ENCODE results near the gene CRYBG2. TPM values are rescaled to one million over a fixed set of nuclear protein-coding genes. Genes with fewer than 3 reads are reported as not detected.

Gene CRYBG2
- total and polyA plus RNA-seq, 2 of the 13 experiments (the other 11 are each of a cell fraction or from before 2014, with no cell fraction given), result 1.3 to 2.9 TPM

GRCh38 chr1:26363549-26364448 is 9.9 kb upstream of the CRYBG2 start (continued):
- TF ChIP-seq E2F5 (CRISPR knock-in tag; conservative IDR thresholded peaks at IDR 0.05), result no peak
- TF ChIP-seq ZNF251 (CRISPR knock-in tag; IDR thresholded peaks at IDR 0.05), result no peak

- Histone ChIP-seq H3K4me3 (replicated peaks in 1 of 3; ENCODE audit: insufficient read depth in 1 of 3, low read depth in 2 of 3, low read length in 3 of 3) (no peak overlapping the region), H2AFZ (ENCODE audit: low read length) (no peak overlapping the region), H3K27me3 (ENCODE audit: control insufficient read depth in 1 of 2, insufficient read depth in 2 of 2, low read length in 2 of 2) (no peaks in the 10 kb centered on the region), H3K79me2 (ENCODE audit: insufficient read depth, low read length) (no peaks in the 10 kb centered on the region), H3K4me1 (ENCODE audit: insufficient read depth, low read length) (peaks cover 72% of the 10 kb centered on the region), H3K4me2 (ENCODE audit: low read depth, low read length) (no peak overlapping the region), H3K9ac (ENCODE audit: insufficient read depth, low read depth, low read length) (no peak overlapping the region), H4K20me1 (ENCODE audit: insufficient read depth, low read length) (no peaks in the 10 kb centered on the region), H3K27ac (ENCODE audit: extremely low read length, insufficient read depth, low read length) (no peak overlapping the region), H3K36me3 (replicated peaks in 1 of 2; ENCODE audit: control insufficient read depth in 1 of 2, insufficient read depth in 2 of 2, low read length in 2 of 2) (no peaks in the 10 kb centered on the region), H3K9me3 (ENCODE audit: low read length) (no peaks in the 10 kb centered on the region)
- ChIA-PET POLR2A (interaction anchor here (1.0 to 1.9 kb wide), 2 partner anchors 10 to 12 kb away, joined by 4 to 13 read pairs; no protein-coding TSS in a partner anchor), CTCF (ENCODE audit: low intra/inter-chr PET ratio, low total read pairs) (interaction anchor here (2.6 to 4.0 kb wide), 3 partner anchors 34 to 77 kb away, joined by 12 to 51 read pairs (median 26); no protein-coding TSS in a partner anchor)
- in situ Hi-C loops (cut with HindIII; ENCODE audit: extremely low pct_ligation_motif_present, low pct_unique_long_range_greater_than_20kb), result loop anchor here (5.0 kb wide), 2 partner anchors 40 to 75 kb away; no protein-coding TSS in a partner anchor
- TF ChIP-seq ELF3 (CRISPR knock-in tag; IDR thresholded peaks at IDR 0.05) (no peak), ZNF768 (CRISPR knock-in tag; IDR thresholded peaks at IDR 0.05) (peak; percentile 76), FUBP1 (CRISPR knock-in tag; IDR thresholded peaks at IDR 0.05; ENCODE audit: borderline replicate concordance) (no peak)
- no TSS peak for BruUV-seq (replicated peaks)
- FAIRE-seq (no peak), DNase-seq (ENCODE audit: low spot score) (no peak), ATAC-seq (no peak)
- intact Hi-C loops (cut with micrococcal nuclease; ENCODE audit: unreplicated experiment), result loop anchor here (2.0 kb wide), 1 partner anchor 42 kb away; no protein-coding TSS in a partner anchor
- WGBS (ENCODE audit: low lambda C conversion rate), result 94% methylated on average over 3 of the region's 3 CpGs
Observed at GRCh38 chr1:26362331-26362730, 8.4 kb upstream of the CRYBG2 start.
